ENCODE measurements around the gene RAD23A.
A peak's percentile ranks its signal among the peaks of the same experiment; 100 is the strongest.

Gene RAD23A

GRCh38 chr19:12945479-12946091 is at the start of gene RAD23A (continued):
- peak; percentile 100 for TF ChIP-seq ATF2 (tag by site-specific recombination; IDR thresholded peaks at IDR 0.05; ENCODE audit: low read depth)
- no peak for TF ChIP-seq ZNF121 (tag by site-specific recombination; IDR thresholded peaks at IDR 0.05)
- TF ChIP-seq ZBTB7A (tag by site-specific recombination; IDR thresholded peaks at IDR 0.05; ENCODE audit: low read depth) = peak; percentile 17; the same call in 1 of the 2 replicates
- no peak for TF ChIP-seq ZFP3 (tag by site-specific recombination; IDR thresholded peaks at IDR 0.05; ENCODE audit: low read depth)
- no peak for TF ChIP-seq ZNF513 (tag by site-specific recombination; IDR thresholded peaks at IDR 0.05)
- peak; percentile 60; the same call in 1 of the 2 replicates for TF ChIP-seq ZNF335 (tag by site-specific recombination; conservative IDR thresholded peaks at IDR 0.05)
- 0 out of 2 replicates have a peak, but pooled peaks have one; percentile 5 for TF ChIP-seq KLF7 (tag by site-specific recombination; IDR thresholded peaks at IDR 0.05; ENCODE audit: borderline replicate concordance)
- peak; percentile 21; the same call in 1 of the 2 replicates for TF ChIP-seq FEZF1 (tag by site-specific recombination; IDR thresholded peaks at IDR 0.05)
- no peak for TF ChIP-seq ZNF830 (tag by site-specific recombination; IDR thresholded peaks at IDR 0.05; ENCODE audit: low read depth)
- no peak for TF ChIP-seq AEBP2 (tag by site-specific recombination; IDR thresholded peaks at IDR 0.05; ENCODE audit: borderline replicate concordance)
- TF ChIP-seq ZNF155 (tag by site-specific recombination; IDR thresholded peaks at IDR 0.05) = no peak
- TF ChIP-seq SP7 (tag by site-specific recombination; IDR thresholded peaks at IDR 0.05) = peak; percentile 84
- TF ChIP-seq ZNF391 (tag by site-specific recombination; IDR thresholded peaks at IDR 0.05; ENCODE audit: borderline replicate concordance, low read depth) = peak; percentile 53; the same call in 1 of the 2 replicates
- no peak for TF ChIP-seq HOXA7 (CRISPR knock-in tag; IDR thresholded peaks at IDR 0.05; ENCODE audit: borderline replicate concordance)
- TF ChIP-seq ZNF645 (tag by site-specific recombination; IDR thresholded peaks at IDR 0.05) = no peak
- TF ChIP-seq ZFP37 (tag by site-specific recombination; IDR thresholded peaks at IDR 0.05) = no peak
- no peak for TF ChIP-seq ZNF133 (tag by site-specific recombination; IDR thresholded peaks at IDR 0.05)
- TF ChIP-seq ZNF76 (tag by site-specific recombination; IDR thresholded peaks at IDR 0.05; ENCODE audit: borderline replicate concordance, low read depth) = peak; percentile 78

- H3K27ac ChIP-seq (ENCODE audit: extremely low read depth, low read depth, low read length) = no peak overlapping the region
- CTCF ChIA-PET = interaction anchor here (0.6 to 2.5 kb wide), 2 partner anchors 11 to 36 kb away, joined by 3 to 7 read pairs; no protein-coding TSS in a partner anchor
- H3K4me1 ChIP-seq (ENCODE audit: control insufficient read depth, insufficient read depth, low read length) = no peaks in the 10 kb centered on the region
- POLR2A ChIA-PET = no interaction called here
- no peaks in the 10 kb centered on the region for H3K9me3 ChIP-seq (ENCODE audit: control insufficient read depth, insufficient read depth, low read depth, low read length)
- H3K4me3 ChIP-seq (ENCODE audit: low read depth, low read length) = no peak overlapping the region
- peaks cover 0 to 52% of the 10 kb centered on the region in 2 experiments; a peak in 2 of 3 replicates for H3K36me3 ChIP-seq (ENCODE audit: control insufficient read depth in 2 of 2, insufficient read depth in 1 of 2, low read length in 2 of 2)
- TF ChIP-seq ZNF223 (tag by site-specific recombination; IDR thresholded peaks at IDR 0.05) (no peak), ZNF398 (tag by site-specific recombination; IDR thresholded peaks at IDR 0.05) (no peak), SP7 (tag by site-specific recombination; IDR thresholded peaks at IDR 0.05) (no peak), ZSCAN18 (tag by site-specific recombination; IDR thresholded peaks at IDR 0.05) (no peak), REST (tag by site-specific recombination; IDR thresholded peaks at IDR 0.05) (no peak), ZNF184 (tag by site-specific recombination; IDR thresholded peaks at IDR 0.05) (no peak)
These were observed 49.2 kb upstream of the RAD23A start for GRCh38 chr19:12896460-12896859.

Measured in HEK293 (cell line).